A549 (cell line): ENCODE results near the gene ARL5C.

Source experiments
- MAFK ChIP-seq: fragments of 450-650 bp; IDR thresholded peaks from 2 replicates; pipeline ENCODE4 v1.6.1; 2014; ENCODE audit not compliant: partially characterized antibody
- RCOR1 ChIP-seq: fragments of 150-350 bp; IDR thresholded peaks from 2 replicates; pipeline ENCODE4 v1.6.1; 2014; ENCODE audit warnings: antibody characterized with exemption, low read length, low read depth

DNA sequence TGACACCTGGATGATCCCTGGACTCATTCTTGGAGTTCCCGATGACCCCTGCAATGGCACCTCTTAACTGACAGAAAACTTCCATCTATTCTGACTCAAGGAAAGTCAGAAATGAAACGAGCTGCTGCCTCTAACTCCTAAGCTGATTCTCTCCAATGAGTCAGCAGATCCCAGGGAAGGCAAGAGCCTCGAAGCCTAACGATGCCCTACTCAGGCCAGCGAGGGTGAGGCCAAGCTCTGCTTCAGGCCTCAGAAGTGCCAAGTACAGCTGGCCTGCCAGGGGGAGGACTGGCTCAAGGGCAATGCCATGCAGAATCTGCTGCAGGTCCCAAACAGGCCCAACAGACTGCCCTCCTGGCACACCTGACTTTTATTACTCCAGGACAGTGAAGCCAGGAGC lies 50.8 kb downstream of the ARL5C start:
- TF ChIP-seq RCOR1 (no peak), MAFK (peak; percentile 39)
